Measurements from ENCODE around the gene PPP2R2C. TPM values are rescaled to one million over a fixed set of nuclear protein-coding genes. Genes with fewer than 3 reads are reported as not detected.

The PPP2R2C gene
- total RNA-seq, 4 donors from 2014 or later = 0.50 to 2.7 (median 1.4) TPM

DNA sequence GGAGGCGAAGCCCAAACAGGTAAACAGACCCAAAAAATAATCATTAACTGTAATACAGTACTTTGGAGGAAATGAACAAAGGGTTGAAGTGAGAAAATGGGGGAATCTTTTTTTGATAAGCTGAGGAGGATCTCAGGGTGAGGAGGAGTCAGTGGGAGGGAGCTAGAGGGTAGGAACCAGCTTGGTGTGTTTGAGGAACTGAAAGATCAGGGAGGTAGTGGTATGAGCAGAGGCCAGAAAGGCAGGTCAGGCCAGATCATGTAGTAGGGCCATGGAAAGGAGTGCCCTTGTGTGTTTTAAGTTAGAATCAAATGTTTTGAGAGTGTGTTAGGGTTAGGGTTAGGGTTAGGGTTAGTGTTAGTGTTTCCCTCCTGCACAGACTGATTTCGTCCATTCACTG is 48.8 kb downstream of the PPP2R2C start:
- DNase-seq (ENCODE audit: extremely low spot score) = no peak
- H3K36me3 ChIP-seq = no peaks in the 10 kb centered on the region
- H3K9me3 ChIP-seq = no peaks in the 10 kb centered on the region
- H3K27me3 ChIP-seq = peaks cover 0 to 35% (median 0%) of the 10 kb centered on the region in 4 donors
- intact Hi-C loops (cut with DNase I) = no loop called here
- TF ChIP-seq CTCF (IDR thresholded peaks at IDR 0.05) (no peak), POLR2A (IDR thresholded peaks at IDR 0.05; ENCODE audit: low read depth) (no peak), EP300 (IDR thresholded peaks at IDR 0.05) (no peak), POLR2AphosphoS5 (IDR thresholded peaks at IDR 0.05) (no peak)
- no peak overlapping the region for H3K4me3 ChIP-seq
- WGBS = 57% methylated on average over 2 of the region's 2 CpGs
- no peaks in the 10 kb centered on the region for H3K4me1 ChIP-seq
- no peak overlapping the region for H3K27ac ChIP-seq (replicated peaks in 1 of 4)

DNA sequence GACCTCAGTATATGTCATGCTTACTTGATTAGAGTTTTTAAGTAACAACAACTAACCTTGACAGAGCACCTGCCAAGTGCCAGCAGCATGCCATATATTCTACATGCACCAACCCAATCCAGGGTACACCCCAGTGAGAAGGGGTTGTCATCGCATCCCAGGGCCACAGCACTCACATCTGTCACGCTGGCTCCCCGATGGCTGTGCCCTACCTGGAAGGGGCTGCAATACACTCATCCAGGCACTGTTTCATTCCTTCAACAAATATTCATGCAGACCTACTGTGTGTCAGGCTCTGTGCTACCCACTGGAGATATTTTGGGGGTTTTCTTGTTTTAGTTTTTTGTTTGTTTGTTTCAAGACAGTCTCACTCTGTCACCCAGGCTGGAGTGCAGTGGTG is 49.5 kb downstream of the PPP2R2C start:
- no peak for DNase-seq (ENCODE audit: extremely low spot score)
- H3K27me3 ChIP-seq = peaks cover 0 to 31% (median 0%) of the 10 kb centered on the region in 4 donors
- no peaks in the 10 kb centered on the region for H3K36me3 ChIP-seq
- intact Hi-C loops (cut with DNase I) = no loop called here
- H3K4me1 ChIP-seq = no peaks in the 10 kb centered on the region
- TF ChIP-seq CTCF (IDR thresholded peaks at IDR 0.05) (no peak), EP300 (IDR thresholded peaks at IDR 0.05) (no peak), POLR2AphosphoS5 (IDR thresholded peaks at IDR 0.05) (no peak), POLR2A (IDR thresholded peaks at IDR 0.05; ENCODE audit: low read depth) (no peak)
- H3K27ac ChIP-seq (replicated peaks in 1 of 4) = no peak overlapping the region
- H3K4me3 ChIP-seq = no peak overlapping the region
- no peaks in the 10 kb centered on the region for H3K9me3 ChIP-seq
- whole genome bisulfite sequencing = 100% methylated on average over 3 of the region's 3 CpGs

DNA sequence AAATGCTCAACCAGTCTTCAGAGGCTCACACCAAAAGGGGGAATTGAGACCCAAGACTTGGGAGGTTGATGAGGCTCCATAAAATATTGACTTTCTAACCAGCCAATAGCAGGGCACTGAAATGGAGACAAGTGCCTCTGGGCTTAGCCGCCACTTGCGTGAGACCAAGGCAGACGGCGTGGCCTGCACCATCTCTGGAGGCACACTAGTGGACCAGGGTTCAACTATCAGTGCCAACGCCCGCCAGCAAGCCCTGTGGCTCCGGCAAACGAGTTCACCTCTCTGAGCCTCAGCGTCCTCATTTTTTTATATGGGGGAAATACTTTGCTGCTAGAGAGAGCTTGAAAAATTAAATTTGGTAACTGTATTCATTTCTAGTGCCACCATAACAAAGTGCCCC is 50.3 kb downstream of the PPP2R2C start:
- no peaks in the 10 kb centered on the region for H3K9me3 ChIP-seq
- H3K4me1 ChIP-seq = no peaks in the 10 kb centered on the region
- intact Hi-C loops (cut with DNase I) = no loop called here
- no peak overlapping the region for H3K27ac ChIP-seq (replicated peaks in 1 of 4)
- DNase-seq (ENCODE audit: extremely low spot score) = no peak
- WGBS = 90% methylated on average over 6 of the region's 9 CpGs
- no peak for TF ChIP-seq EP300 (IDR thresholded peaks at IDR 0.05)
- no peak for TF ChIP-seq POLR2A (IDR thresholded peaks at IDR 0.05; ENCODE audit: low read depth)
- TF ChIP-seq CTCF (IDR thresholded peaks at IDR 0.05) = no peak
- TF ChIP-seq POLR2AphosphoS5 (IDR thresholded peaks at IDR 0.05) = no peak
- H3K36me3 ChIP-seq = no peaks in the 10 kb centered on the region
- H3K4me3 ChIP-seq = no peak overlapping the region
- peaks cover 0 to 27% (median 0%) of the 10 kb centered on the region in 4 donors for H3K27me3 ChIP-seq

DNA sequence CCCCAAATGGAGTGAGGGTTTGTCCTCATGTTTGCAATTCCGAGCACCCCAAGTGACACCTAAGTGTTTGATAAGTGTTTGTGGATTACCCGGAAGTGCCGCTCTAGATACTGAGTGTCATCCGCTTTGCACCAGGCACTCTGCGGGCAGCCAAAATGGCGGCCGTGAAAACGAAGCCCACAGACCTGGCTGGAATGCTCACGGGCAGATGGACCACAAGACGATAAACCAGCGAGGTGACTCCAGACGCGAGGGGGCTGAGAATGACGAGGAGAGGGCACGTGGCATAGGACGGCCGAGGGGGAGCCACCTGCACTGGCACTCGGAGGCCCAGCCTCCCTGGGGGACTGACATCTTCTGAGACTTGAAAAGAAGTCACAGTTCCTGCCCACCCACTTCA is 51.0 kb downstream of the PPP2R2C start:
- 88% methylated on average over 17 of the region's 18 CpGs for WGBS
- TF ChIP-seq POLR2A (IDR thresholded peaks at IDR 0.05; ENCODE audit: low read depth) = no peak
- no peak for TF ChIP-seq CTCF (IDR thresholded peaks at IDR 0.05)
- no peak for TF ChIP-seq EP300 (IDR thresholded peaks at IDR 0.05)
- no peak for TF ChIP-seq POLR2AphosphoS5 (IDR thresholded peaks at IDR 0.05)
- Histone ChIP-seq H3K9me3 (no peaks in the 10 kb centered on the region), H3K27ac (replicated peaks in 1 of 4) (no peak overlapping the region), H3K4me3 (no peak overlapping the region), H3K36me3 (no peaks in the 10 kb centered on the region), H3K4me1 (peaks cover 0 to 4% (median 0%) of the 10 kb centered on the region in 4 donors), H3K27me3 (peaks cover 0 to 31% (median 0%) of the 10 kb centered on the region in 4 donors)
- intact Hi-C loops (cut with DNase I) = no loop called here
- no peak for DNase-seq (ENCODE audit: extremely low spot score)

GRCh38 chr4:6420972-6421371 is 51.4 kb downstream of the PPP2R2C start:
- no peaks in the 10 kb centered on the region for H3K9me3 ChIP-seq
- TF ChIP-seq EP300 (IDR thresholded peaks at IDR 0.05) = no peak
- no peak for TF ChIP-seq CTCF (IDR thresholded peaks at IDR 0.05)
- no peak for TF ChIP-seq POLR2A (IDR thresholded peaks at IDR 0.05; ENCODE audit: low read depth)
- no peak for TF ChIP-seq POLR2AphosphoS5 (IDR thresholded peaks at IDR 0.05)
- no peak overlapping the region for H3K27ac ChIP-seq (replicated peaks in 1 of 4)
- H3K4me1 ChIP-seq = peaks cover 0 to 5% (median 0%) of the 10 kb centered on the region in 4 donors
- H3K27me3 ChIP-seq = peaks cover 0 to 31% (median 0%) of the 10 kb centered on the region in 4 donors
- DNase-seq (ENCODE audit: extremely low spot score) = no peak
- intact Hi-C loops (cut with DNase I) = no loop called here
- H3K36me3 ChIP-seq = no peaks in the 10 kb centered on the region
- no peak overlapping the region for H3K4me3 ChIP-seq
- WGBS = 85% methylated on average over 4 of the region's 6 CpGs
